ENCODE measurements around the gene TGFBI. TPM values are rescaled to one million over a fixed set of nuclear protein-coding genes. Genes with fewer than 3 reads are reported as not detected.

The TGFBI gene
- total and polyA plus RNA-seq, 9 of the 15 experiments (the other 6 are each of a cell fraction or from before 2014, with no cell fraction given), result 0.05 to 0.62 (median 0.08) TPM; not detected in 6

GRCh38 chr5:136036293-136036911 lies 7.6 kb downstream of the TGFBI start (continued):
- TF ChIP-seq ZNF592 (IDR thresholded peaks at IDR 0.05) (no peak), TCF3 (CRISPR knock-in tag; IDR thresholded peaks at IDR 0.05) (no peak), CREB3 (tag; conservative IDR thresholded peaks at IDR 0.05; ENCODE audit: low read depth) (no peak), HBP1 (CRISPR knock-in tag; IDR thresholded peaks at IDR 0.05) (no peak), NFYB (IDR thresholded peaks at IDR 0.05; ENCODE audit: extremely low read depth, insufficient read length) (no peak), ZNF512 (tag; IDR thresholded peaks at IDR 0.05) (no peak)
